A204.1 (cell line): ENCODE results near the gene EGLN1.
A peak's percentile ranks its signal among the peaks of the same experiment; 100 is the strongest.
"Not testable (repeated sequence)": the region's sequence is repeated elsewhere in the genome, so short reads cannot be mapped to it uniquely, and the experiment has no call there.

Experiments
- FAIRE-seq: peaks from 2 replicates; lab custom pipeline; 2012; peaks lifted over from hg19 to GRCh38; lab: Jason Lieb, UNC

EGLN1 gene

GRCh38 chr1:231357831-231358354 lies 64.2 kb downstream of the EGLN1 start:
- FAIRE-seq: peak; percentile 97

DNA sequence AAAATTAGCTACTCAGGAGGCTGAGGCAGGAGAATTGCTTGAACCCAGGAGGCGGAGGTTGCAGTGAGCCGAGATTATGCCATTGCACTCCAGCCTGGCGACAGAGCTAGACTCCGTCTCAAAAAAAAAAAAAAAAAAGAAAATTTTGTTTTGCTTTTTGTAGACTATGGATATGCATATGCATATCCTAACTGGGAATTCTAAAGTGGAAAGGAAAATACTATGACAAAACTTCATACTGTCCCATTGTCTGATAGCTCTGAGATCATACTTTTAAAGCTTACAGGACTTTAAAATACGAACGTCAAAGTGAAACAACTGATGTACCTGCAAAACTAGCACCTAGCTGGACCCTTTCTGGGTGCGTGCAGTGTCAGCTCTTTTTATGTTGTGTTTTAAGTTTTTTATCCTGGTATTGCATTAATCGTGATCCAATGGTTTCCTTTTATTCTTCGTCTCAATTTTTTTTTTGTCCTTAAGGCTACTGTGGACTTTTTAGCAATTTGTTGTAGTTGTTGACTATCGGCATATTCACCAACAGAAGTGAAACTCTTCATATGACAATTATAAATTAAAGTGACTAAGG lies 64.8 kb downstream of the EGLN1 start:
- FAIRE-seq: no peak

- no peak for FAIRE-seq
Measured at GRCh38 chr1:231355171-231355570, 66.9 kb downstream of the EGLN1 start.

GRCh38 chr1:231354330-231355020 lies 67.6 kb downstream of the EGLN1 start:
- FAIRE-seq: no peak

- FAIRE-seq: no peak
Measured at GRCh38 chr1:231353086-231353485, 69.0 kb downstream of the EGLN1 start.

GRCh38 chr1:231351816-231352215 lies 70.3 kb downstream of the EGLN1 start:
- no peak for FAIRE-seq

DNA sequence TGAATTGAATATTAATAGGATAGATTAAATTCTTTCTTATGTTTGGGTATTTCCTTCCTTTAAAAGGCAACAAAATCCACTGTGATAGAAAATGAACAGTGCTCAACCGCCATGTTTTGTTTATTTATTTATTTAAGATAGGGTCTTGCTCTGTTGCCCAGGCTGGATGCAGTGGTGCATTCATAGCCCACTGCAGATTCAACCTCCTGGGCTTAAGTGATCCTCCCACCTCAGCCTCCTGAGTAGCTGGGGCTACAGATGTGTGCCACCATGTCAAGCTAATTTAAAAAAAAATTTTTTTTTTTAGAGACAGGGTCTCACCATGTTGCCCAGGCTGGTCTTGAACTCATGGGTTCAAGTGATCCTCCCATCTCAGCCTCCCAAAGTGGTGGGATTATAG lies 73.2 kb downstream of the EGLN1 start:
- not testable (repeated sequence) for FAIRE-seq

GRCh38 chr1:231348442-231348841 lies 73.6 kb downstream of the EGLN1 start:
- no peak for FAIRE-seq

- no peak for FAIRE-seq
Measured at GRCh38 chr1:231347961-231348360, 74.1 kb downstream of the EGLN1 start.

- FAIRE-seq: no peak
Measured at GRCh38 chr1:231340328-231341013, 81.6 kb downstream of the EGLN1 start.

- no peak for FAIRE-seq
Measured at GRCh38 chr1:231338270-231339128, 83.6 kb downstream of the EGLN1 start, which contains the start of gene SPRTN. Gene SPRTN, plus strand, starts transcription at chr1:231338293. Its CDS starts 91 bp downstream, at chr1:231338384.

DNA sequence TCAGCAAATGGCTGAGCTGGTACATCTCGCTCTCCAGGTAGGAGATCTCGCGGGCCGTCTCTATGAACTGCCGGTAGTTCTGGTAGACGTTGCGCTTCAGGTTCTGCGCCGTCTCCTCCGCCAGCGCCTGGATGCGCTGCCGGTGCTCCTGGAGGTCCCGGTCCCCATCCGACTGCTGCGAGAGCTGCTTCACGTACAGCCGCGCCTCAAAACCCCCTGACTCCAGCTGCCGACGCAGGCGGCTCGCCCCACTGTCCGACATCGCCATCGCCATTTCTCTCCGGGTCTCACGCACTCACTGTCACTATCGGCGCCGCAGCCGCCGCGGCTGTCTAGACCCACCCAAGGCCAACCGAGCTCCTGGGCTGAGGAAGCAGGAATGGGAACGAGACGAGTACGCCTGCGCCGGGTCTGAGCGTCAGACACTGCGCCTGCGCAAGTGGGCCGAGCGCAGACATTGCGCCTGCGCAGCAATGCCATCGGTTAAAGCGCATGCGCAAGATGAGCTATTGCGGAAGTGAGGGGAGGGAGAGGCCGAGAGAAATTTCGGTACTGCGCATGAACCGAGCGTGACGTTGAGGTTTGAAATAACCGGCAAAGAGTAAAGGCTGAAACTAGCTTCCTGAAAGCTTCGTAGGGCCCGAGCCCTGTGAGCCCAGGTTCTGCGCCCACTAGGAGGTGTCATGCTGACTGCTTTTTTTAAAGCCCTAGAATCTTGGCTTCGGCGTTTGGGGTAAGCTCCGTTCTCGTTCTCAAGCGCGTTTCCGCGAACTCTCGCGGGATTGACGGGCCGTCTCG lies 84.4 kb downstream of the EGLN1 start, which contains the start of gene EXOC8:
Gene EXOC8, minus strand, starts transcription at position 381 of the 798 bp plus-strand sequence. Its CDS starts 107 bp downstream, at position 274.
- FAIRE-seq: peak; percentile 72

DNA sequence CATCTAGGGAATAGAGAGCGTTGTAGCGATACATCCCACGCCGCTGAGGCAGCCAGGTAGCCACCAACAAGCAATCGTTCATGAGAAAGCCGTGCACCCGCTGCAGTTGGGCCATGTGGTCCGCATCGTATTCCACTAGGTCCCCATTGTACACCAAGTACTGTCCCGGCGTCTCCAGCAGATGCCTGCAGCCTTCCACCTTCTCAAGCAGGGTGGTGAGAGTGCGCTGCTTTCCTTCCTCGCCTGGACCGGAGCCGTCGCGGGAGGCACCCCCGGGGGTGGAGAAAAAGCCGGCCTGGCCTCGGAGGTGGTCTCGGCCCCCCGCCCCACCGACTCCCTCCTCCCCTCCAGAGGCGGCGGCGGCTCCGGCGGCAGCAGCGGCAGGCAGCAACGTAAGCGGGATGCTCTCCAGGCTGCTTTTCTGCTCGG lies 85.0 kb downstream of the EGLN1 start:
- FAIRE-seq: no peak

GRCh38 chr1:231335663-231336602 lies 86.2 kb downstream of the EGLN1 start:
- no peak for FAIRE-seq

DNA sequence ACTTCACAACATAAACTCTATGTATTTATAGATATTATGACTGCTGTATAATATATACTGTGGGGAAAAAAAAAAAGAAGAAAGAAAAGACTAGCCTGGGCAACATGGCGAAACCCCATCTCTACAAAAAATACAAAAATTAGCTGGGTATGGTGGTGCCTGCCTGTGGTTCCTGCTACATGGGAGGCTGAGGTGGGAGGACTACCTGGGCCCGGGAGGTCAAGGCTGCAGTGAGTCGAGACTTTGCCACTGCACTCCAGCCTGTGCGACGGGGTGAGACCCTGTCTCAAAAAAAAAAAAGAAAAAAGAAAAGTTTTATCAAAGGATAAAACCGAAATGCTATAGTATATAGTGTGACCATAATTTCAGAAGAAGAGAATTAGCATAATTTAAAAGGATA lies 87.1 kb downstream of the EGLN1 start:
- no peak for FAIRE-seq

DNA sequence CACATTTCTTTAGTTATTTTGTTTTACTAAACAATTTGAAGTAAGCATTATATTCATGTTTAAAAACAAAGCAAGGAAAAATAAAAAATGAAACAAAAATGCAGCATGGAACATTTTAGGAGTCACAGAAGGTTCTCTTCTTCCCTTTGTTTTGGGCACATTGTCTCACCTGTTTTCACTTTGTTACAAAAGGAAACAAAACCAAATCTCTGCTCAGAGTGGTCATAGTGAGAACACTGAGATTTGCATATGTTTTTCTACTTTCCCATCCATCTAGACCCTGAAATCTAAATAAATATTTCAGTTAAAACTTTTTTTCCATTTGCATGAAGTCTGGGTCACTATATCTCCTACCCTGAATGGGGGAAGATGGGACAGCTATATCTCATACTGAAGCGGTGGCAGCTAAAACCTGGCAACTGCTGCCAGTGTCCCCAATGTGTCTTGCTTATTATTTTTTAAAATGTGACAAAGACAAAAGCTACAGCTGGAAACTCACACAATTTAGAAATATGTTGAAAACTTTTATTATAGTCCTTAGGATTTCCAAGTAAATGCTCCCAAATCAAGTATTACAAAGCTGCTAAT lies 87.9 kb downstream of the EGLN1 start:
- no peak for FAIRE-seq

DNA sequence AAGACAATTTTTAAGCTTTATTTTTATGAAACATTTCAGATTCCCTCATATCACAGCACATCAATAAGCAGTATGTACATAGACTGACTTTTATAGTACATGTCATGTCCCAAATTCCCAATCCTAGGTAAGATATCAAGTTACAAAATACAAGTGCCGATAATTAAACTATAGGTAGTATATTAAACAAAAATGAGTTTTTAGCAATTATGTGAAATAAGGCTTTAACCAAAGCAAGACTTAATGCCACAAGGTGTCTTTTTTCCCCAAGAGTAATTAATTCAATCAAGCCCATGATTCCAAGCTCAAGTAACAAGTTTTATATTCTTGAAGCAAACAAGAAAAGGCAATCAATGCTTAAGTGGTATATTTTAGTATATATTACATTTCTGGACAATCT lies 89.3 kb downstream of the EGLN1 start:
- no peak for FAIRE-seq

- no peak for FAIRE-seq
Measured at GRCh38 chr1:231329483-231329882, 92.6 kb downstream of the EGLN1 start.

DNA sequence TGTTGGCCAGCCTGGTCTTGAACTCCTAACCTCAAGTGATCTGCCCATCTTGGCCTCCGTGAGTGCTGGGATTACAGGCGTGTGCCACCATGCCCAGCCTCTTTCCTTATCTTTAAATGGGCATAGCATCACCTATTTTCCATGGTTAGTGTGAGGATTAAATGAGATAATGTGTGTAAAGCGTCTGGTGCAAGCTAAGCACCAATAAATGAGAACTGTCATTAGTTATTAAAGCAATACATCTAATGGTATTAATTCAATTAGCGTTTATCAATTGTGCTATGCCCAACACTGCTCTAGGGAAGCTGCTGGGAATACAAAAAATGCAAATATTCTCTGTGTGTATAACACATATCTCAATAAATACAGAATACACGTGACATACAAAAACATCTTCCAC lies 94.5 kb downstream of the EGLN1 start:
- no peak for FAIRE-seq

GRCh38 chr1:231326248-231326647 lies 95.8 kb downstream of the EGLN1 start:
- FAIRE-seq: no peak
